Measurements from ENCODE around the gene EHBP1.
A peak's percentile ranks its signal among the peaks of the same experiment; 100 is the strongest.
"Not testable (repeated sequence)": the region's sequence is repeated elsewhere in the genome, so short reads cannot be mapped to it uniquely, and the experiment has no call there.

EHBP1 gene

GRCh38 chr2:62736899-62737559 lies 31.5 kb downstream of the EHBP1 start:
- no peak for DNase-seq

- no peak for DNase-seq
Observed at GRCh38 chr2:62738981-62739936, 33.7 kb downstream of the EHBP1 start.

- DNase-seq: no peak
Observed at GRCh38 chr2:62740221-62740620, 34.7 kb downstream of the EHBP1 start.

GRCh38 chr2:62741127-62741526 lies 35.6 kb downstream of the EHBP1 start:
- no peak for DNase-seq

- no peak for DNase-seq
Observed at GRCh38 chr2:62741954-62742722, 36.6 kb downstream of the EHBP1 start.

GRCh38 chr2:62743506-62743905 lies 38.0 kb downstream of the EHBP1 start:
- DNase-seq: no peak

GRCh38 chr2:62744603-62745002 lies 39.1 kb downstream of the EHBP1 start:
- no peak for DNase-seq

GRCh38 chr2:62745891-62746481 lies 40.5 kb downstream of the EHBP1 start:
- no peak for DNase-seq

- no peak for DNase-seq
Observed at GRCh38 chr2:62747169-62747568, 41.7 kb downstream of the EHBP1 start.

- DNase-seq: no peak
Observed at GRCh38 chr2:62747876-62748275, 42.4 kb downstream of the EHBP1 start.

- not testable (repeated sequence) for DNase-seq
Observed at GRCh38 chr2:62749111-62749510, 43.6 kb downstream of the EHBP1 start.

GRCh38 chr2:62757029-62757428 lies 51.5 kb downstream of the EHBP1 start:
- DNase-seq: no peak

GRCh38 chr2:62760026-62760425 lies 54.5 kb downstream of the EHBP1 start:
- DNase-seq: no peak

GRCh38 chr2:62760555-62760954 lies 55.0 kb downstream of the EHBP1 start:
- DNase-seq: no peak

- DNase-seq: no peak
Observed at GRCh38 chr2:62765619-62766376, 60.3 kb downstream of the EHBP1 start.

GRCh38 chr2:62768615-62769014 lies 63.1 kb downstream of the EHBP1 start:
- no peak for DNase-seq

GRCh38 chr2:62770629-62771028 lies 65.1 kb downstream of the EHBP1 start:
- no peak for DNase-seq

GRCh38 chr2:62774555-62775366 lies 69.2 kb downstream of the EHBP1 start:
- DNase-seq: peak; percentile 62

GRCh38 chr2:62775367-62775668 lies 69.8 kb downstream of the EHBP1 start:
- no peak for DNase-seq

GRCh38 chr2:62783679-62784078 lies 78.2 kb downstream of the EHBP1 start:
- DNase-seq: no peak

GRCh38 chr2:62784341-62784740 lies 78.8 kb downstream of the EHBP1 start:
- no peak for DNase-seq

- DNase-seq: no peak
Observed at GRCh38 chr2:62785216-62785615, 79.7 kb downstream of the EHBP1 start.
